ENCODE measurements around the gene CLIC1.

CLIC1 gene

DNA sequence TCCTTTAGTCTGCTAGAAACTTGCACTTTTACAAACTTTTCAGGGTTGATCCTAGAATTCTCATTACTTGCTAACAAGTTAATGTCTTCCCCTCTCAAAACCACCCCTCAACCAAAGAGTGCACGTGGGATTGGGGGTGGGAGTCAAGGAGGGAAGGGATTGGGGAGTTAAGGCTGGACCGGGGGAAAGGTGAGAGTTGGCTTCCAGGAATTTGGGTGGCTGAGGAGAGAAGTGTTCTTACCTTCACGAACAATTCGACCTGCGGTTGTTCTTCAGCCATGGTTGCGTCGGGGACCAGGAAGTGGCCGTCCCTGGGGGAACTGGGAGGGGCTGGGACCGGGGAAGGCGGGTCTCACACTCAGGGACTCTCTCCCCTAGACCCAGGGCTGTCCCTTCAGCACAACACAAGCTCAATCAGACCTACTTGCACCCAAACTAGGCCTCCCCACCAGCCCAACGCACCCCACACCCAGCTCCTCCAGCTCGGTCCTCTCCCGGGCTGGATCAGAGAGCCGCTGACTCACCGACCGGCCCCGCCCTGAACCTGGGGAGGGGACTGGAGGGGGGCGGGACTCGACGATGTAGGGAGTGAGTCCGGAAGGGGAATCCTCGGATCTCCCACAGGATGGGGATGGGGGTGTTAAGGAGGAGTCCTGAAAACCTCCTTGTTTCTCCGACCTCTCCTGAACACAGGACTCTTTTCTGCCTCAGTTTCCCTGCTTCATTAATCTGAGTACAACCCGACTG lies at the start of gene CLIC1:
CLIC1 (minus strand) TSS at position 510 of the 747 bp plus-strand sequence; CDS start at position 280, 230 bp downstream.
- TF ChIP-seq POLR2A (IDR thresholded peaks at IDR 0.05; ENCODE audit: low read depth, low read length) = peak; percentile 88
- peak; percentile 75 for DNase-seq (ENCODE audit: insufficient read length, low spot score)
- FAIRE-seq = no peak

DNA sequence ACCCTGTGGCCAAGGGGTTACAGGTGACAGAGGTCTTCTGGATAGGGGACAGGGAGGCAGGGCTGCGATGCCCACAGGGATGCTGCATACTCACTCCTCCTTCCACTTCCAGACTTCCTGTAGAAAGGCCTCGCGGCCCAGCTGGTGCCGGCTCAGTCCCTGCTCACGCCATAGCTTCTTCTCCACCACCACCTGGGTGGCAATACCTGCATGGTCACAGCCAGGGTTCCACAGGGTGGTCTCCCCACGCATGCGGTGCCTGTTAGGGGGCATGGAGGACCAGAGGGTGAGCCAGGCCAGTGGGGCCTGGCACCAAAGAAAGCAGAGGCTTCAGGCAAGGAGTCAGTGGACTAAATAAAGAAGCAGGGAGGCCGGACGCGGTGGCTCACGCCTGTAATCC lies 49.1 kb upstream of the CLIC1 start:
- TF ChIP-seq POLR2A (IDR thresholded peaks at IDR 0.05; ENCODE audit: low read depth, low read length) = no peak
- DNase-seq (ENCODE audit: insufficient read length, low spot score) = no peak
- FAIRE-seq = no peak

DNA sequence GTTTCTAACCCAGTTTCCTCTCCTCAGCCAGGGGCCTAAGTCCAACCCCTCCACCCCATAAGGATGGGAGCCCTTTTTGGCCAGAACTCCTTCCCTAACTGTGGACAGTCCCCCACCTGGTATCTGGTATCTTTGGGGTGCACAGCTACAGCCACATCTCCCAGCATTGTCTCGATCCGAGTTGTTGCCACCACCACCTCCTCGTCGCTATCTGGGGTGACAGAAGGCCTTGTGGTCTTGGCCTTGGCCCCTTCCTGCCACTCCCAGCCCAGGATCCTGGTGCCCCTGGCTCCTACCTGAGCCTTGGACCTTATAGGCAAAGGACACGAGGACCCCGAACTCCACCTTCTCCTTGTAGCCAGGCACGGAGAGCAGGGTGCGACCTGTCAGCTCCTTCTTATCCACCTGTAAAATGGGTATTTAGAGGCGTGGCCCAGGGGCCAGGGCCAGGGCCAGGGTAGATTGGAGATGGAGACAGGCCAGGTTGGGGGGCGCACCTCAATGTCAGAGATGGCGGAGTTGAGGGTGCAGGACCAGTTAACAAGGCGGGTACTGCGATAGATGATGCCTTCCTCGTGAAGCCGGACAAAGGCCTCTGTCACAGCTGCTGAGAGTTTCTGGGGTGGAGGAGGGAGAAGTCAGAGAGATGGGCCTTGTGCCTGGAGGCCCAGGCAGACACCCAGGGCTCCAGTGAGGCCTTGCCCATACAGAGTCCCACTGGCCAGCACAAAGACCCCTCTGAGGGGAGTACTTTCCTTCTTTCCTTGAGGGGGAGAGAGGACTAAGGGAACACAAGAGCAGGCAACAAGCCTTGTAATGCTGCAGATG lies 48.0 kb upstream of the CLIC1 start:
- DNase-seq (ENCODE audit: insufficient read length, low spot score) = no peak
- no peak for TF ChIP-seq POLR2A (IDR thresholded peaks at IDR 0.05; ENCODE audit: low read depth, low read length)
- no peak for FAIRE-seq

DNA sequence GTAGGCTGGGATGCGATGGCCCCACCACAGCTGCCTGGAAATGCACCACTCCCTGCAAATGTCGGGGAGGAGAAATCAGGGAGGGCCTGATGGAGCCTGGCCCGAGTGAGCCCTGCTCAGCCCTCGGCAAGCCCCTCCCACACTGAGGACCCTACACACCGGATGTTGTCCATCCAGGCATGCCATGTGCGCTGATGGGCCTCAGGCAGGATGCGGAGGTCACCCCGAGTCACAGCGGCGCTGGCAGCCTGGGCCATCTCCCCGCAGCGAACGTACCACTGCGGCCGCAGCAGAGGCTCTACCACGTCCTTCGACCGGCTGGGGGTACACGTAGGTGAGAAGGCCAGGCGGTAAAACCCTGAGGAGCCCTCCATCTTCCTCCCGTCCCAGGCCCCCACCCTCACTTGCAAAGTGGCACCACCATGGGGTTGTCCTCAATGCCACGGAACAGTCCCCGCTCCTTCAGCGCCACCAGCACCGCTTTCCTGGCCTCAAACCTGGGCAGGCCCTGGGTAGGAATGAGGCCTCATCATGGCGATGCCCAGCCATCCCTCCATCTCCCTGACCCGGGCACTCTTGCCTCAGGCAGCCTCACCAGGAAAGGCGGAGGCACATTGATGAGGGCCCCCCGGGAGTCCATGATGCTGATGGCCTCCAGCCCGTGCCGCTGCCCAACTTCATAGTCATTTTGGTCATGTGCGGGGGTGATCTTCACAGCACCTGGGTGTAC lies 46.0 kb upstream of the CLIC1 start:
- DNase-seq (ENCODE audit: insufficient read length, low spot score) = no peak
- TF ChIP-seq POLR2A (IDR thresholded peaks at IDR 0.05; ENCODE audit: low read depth, low read length) = no peak
- no peak for FAIRE-seq

DNA sequence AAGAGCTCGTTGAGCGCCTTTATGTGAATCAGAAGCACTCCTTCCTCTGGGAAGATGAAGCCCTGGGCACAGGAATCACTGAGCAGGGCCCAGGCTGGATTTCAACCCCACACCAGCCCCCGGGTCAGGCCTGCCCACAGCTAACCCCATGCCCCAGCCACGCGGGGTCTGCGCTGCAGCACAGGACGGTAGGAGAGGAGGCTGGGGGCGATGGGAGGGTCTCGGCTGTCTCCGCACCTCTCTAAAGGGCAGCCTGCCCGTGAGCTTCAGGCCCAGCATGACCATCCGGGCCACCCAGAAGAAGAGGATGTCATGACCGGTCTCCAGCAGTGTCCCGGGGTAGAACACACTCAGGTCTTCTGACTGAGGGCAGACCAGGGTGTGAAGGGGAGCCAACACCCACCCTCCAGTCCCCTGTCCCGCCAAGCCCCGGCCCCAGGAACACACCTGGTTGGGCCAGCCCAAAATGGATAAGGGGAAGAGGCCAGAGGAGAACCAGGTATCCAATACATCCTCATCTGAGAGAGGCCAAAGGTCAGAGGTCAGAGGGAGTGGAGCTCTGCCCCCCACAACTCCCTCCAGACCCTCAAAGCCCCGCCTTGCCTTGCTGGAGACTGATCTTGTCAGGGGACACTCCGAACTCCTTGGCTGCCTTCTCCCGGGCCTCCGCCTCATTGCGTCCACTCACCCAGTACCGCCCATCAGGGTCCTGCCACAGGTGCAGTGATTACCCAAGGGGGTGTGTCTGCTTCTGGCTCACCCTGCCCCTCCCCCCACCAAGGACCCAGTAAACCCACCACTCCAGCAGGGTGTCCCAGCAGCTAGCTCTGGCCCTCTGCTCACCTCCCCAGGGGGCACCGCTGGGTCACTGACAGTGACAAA lies 45.2 kb upstream of the CLIC1 start:
- TF ChIP-seq POLR2A (IDR thresholded peaks at IDR 0.05; ENCODE audit: low read depth, low read length) = no peak
- no peak for DNase-seq (ENCODE audit: insufficient read length, low spot score)
- FAIRE-seq = no peak

DNA sequence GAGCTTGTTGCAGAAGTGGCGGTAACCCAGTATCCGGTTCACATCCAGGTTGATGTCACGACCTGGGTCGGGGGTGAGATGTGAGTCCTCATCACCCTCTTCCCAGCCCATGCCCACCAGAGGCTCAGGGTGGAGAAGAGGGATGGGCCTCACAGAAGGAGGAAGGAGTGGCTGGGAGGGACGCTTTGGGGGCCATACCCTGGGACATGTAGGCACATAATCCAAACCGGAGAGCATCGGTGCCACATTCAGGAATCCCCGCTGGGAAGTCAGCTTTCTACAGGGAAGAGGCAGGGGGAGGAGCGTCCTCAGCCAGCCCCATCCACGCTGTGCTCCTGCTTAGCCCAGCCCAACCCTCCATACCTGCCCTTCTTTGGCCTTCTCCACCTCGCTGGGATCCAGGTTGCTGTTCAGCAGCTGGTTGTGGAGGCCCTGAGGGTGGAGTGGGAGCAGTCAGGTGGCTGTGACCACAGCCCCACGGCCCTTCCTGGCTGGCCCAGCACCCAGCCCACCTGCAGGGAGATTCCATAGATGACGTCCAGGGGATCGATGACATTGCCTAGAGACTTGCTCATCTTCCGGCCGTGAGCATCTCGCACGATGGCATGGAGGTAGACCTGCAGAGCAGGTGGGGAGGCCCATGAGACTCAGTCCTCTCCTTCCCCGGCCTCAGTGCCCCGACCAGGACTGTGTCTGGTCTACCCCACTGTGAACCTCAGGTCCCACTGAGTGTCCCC lies 44.3 kb upstream of the CLIC1 start:
- TF ChIP-seq POLR2A (IDR thresholded peaks at IDR 0.05; ENCODE audit: low read depth, low read length) = no peak
- DNase-seq (ENCODE audit: insufficient read length, low spot score) = no peak
- no peak for FAIRE-seq

DNA sequence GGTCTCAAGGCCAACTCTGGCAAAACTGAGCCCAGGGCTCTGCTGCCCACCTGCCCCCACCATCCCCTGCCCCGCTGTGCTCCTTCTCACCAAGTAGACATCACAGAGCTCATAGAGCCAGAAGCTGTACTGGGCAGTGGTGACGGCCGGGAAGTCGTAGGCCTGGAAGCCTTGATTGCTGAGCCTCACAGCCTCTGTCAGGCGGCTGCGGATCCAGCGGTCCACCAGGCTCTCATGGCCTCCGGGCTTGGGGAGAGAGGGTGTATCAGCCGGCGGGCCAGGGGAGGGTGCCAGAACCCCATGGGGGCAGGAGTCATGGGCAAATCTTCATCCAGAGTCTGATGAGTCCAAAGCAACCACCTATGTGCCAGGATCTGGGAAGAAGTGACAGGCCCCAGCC lies 43.6 kb upstream of the CLIC1 start:
- FAIRE-seq (no peak), DNase-seq (ENCODE audit: insufficient read length, low spot score) (no peak)
- TF ChIP-seq POLR2A (IDR thresholded peaks at IDR 0.05; ENCODE audit: low read depth, low read length) = no peak

DNA sequence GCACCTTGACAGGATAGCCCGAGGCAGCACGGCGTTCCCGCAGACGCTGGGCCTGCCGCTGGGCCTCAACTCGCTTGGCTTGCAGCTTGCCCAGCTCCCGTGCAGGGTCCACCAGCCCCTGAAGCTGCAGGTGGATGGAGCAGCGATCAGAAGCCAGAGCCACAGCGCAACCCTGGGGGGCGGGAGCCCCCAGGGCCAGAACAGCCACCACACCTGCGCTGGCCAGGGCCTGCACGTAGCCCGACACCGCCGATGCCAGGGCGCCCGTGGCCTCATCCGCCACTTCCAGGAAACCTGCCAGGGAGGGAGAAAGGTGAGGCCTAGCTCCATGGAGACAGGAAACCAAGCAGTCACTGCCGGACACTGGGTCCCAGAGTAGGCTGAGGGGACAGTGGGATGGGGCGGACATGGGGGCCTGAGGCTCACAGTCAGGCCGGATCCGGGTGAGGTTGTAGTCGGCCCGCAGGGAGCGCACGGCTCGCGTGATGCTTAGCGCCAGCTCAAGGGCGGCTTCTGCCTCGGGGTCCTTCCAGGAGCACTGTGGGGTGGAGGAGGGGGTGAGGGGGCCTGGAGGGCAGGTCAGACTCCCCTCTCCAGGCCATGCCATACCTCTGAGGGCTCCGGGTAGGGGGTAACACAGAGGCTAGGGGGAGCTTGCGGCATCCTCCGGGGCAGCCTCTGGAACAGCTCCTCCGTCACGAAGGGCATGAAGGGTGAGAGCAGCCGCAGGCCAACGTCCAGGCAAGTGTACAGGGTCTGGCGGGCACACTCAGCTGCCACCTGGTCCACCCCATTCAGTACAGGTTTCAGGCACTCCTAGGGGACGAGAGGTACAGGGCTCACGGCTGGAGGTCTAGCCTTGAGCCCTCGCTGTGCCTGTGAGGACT lies 42.9 kb upstream of the CLIC1 start:
- no peak for DNase-seq (ENCODE audit: insufficient read length, low spot score)
- TF ChIP-seq POLR2A (IDR thresholded peaks at IDR 0.05; ENCODE audit: low read depth, low read length) = no peak
- no peak for FAIRE-seq

DNA sequence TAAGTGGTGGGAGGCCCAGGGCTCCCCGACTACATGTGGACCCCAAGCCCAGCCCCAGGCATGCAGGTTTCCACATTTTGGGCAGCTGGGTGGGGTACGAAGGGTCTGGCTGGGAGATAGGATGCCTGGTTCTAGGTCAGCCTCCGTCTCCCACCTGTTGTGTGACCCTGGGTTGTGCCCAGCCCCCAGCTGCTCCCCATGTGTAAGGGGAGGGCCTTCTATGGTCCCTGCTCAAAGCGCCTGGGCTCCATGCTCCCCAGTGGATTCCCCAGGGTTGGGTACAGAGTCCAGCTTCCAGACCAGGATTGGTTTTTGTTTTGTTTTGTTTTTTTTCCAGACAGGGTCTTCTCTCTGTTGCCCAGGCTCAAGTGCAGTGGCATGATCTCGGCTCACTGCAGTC lies 41.9 kb upstream of the CLIC1 start:
- TF ChIP-seq POLR2A (IDR thresholded peaks at IDR 0.05; ENCODE audit: low read depth, low read length) = no peak
- no peak for DNase-seq (ENCODE audit: insufficient read length, low spot score)
- FAIRE-seq = no peak

DNA sequence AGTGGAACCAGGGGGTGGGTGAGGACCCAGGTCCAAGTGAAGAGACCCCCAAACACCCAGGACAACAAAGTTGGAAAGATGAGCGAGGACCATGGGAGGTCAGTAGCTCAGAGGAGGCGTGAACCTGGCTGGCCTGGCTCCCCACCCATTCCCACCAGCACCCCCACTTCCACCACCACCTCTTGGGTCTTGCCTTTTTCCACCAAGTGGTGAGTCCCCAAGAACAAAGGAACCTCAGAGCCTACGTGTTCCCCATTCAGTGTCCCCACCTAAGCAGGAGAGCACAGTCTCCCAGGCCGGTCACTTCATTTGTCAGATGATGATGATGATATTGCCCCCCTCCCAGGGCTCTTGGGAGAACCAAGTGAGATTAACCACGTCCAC lies 41.3 kb upstream of the CLIC1 start:
- FAIRE-seq = no peak
- no peak for TF ChIP-seq POLR2A (IDR thresholded peaks at IDR 0.05; ENCODE audit: low read depth, low read length)

DNA sequence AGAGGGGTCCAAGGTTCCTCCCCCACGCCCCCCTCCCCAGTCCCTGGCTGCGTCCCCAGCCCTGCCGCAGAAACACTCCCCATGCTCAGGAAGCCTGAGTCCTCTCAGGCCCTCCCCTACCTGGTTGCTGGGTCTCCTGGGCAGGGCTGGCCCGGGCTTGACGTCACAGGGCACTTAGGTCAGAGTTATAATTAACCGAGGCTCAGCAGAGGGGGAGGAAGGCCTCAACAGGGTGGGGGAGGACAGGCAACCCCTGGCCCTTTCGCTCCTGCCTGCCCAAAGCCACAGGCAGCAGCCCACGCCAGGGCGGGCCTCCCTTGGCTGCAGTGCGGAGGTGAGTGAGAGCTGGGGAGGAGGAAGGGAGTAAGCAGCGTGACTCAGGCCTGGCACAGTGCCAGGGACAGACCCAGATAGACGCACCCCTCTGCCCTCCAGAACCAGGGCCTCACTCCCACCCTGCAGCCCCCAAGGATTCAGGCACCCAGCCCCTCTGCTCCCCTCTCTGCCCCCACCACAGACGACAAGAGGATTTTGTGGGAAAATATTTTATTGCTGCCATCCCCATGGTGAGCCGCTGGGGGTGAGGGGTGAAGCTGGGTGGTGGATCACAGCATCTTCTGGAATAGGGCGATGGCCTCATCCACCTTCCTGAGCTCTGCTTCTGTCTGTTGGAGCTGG lies 40.8 kb upstream of the CLIC1 start, which contains the start of gene VWA7:
VWA7 (minus strand) TSS at position 340 of the 678 bp plus-strand sequence. CDS start 549 bp downstream, outside the sequence.
- no peak for FAIRE-seq
- DNase-seq (ENCODE audit: insufficient read length, low spot score) = peak; percentile 90

More for the DNA sequence above, 41.3 kb upstream of the CLIC1 start:
- no peak for DNase-seq (ENCODE audit: insufficient read length, low spot score)

More for the DNA sequence above, 40.8 kb upstream of the CLIC1 start, which contains the start of gene VWA7:
- TF ChIP-seq POLR2A (IDR thresholded peaks at IDR 0.05; ENCODE audit: low read depth, low read length) = no peak

Data from H54 (cell line).